Uterus (tissue), 4 donors: ENCODE data around the gene RNF114. TPM values are rescaled to one million over a fixed set of nuclear protein-coding genes. Genes with fewer than 3 reads are reported as not detected.

Experiments used
- DNase-seq, 2 donors: peaks; one replicate each; pipeline ENCODE4 v3.0.0-alpha.2; 2019 to 2020
- H3K27ac ChIP-seq, 2 donors: fragments of 200-600 bp; sonication (generic); 1 replicate in 1 of 2; 2 replicates in 1 of 2; pipeline ENCODE4 v1.5.1; 2016 to 2018
- H3K27me3 ChIP-seq, 2 donors: fragments of 200-600 bp; sonication (generic); one replicate each; pipeline ENCODE4 v1.5.1; 2018 to 2019; ENCODE audit warnings: control low read depth in 1 of 2
- H3K36me3 ChIP-seq, 2 donors: fragments of 200-600 bp; sonication (generic); one replicate each; pipeline ENCODE4 v1.5.1; 2019; ENCODE audit warnings: control low read depth in 1 of 2
- H3K4me1 ChIP-seq, 2 donors: fragments of 200-600 bp; sonication (generic); one replicate each; pipeline ENCODE4 v1.5.1; 2018 to 2019; ENCODE audit warnings: control low read depth in 1 of 2
- H3K4me3 ChIP-seq, 2 donors: fragments of 200-600 bp; sonication (generic); 1 replicate in 1 of 2; 2 replicates in 1 of 2; pipeline ENCODE4 v1.5.1; 2018 to 2019; ENCODE audit warnings: mild to moderate bottlenecking in 1 of 2
- H3K9me3 ChIP-seq, 2 donors: fragments of 200-600 bp; sonication (generic); one replicate each; pipeline ENCODE4 v1.5.1; 2019; ENCODE audit warnings: control low read depth in 1 of 2
- CTCF ChIP-seq, 4 experiments: fragments of 200-600 bp in 2 of 4; fragments of 450-650 bp in 2 of 4; sonication (generic) in 2 of 4; IDR thresholded peaks; one replicate each; pipeline ENCODE4 v1.5.1; 2016 to 2019; ENCODE audit warnings: antibody characterized with exemption in 4 of 4, mild to moderate bottlenecking in 2 of 4, moderate library complexity in 1 of 4
- POLR2A ChIP-seq, 2 donors: fragments of 450-650 bp; IDR thresholded peaks; one replicate each; pipeline ENCODE4 v1.6.1; 2016; ENCODE audit warnings: antibody characterized with exemption in 2 of 2, mild to moderate bottlenecking in 1 of 2, moderate library complexity in 1 of 2
- intact Hi-C: fragments of 100-400 bp; cut with DNase I; formaldehyde crosslinking; loops from one replicate; pipeline ENCODE4 v1.15.1; 2023; ENCODE audit warnings: low total_unique reads
- total RNA-seq, 4 donors: library from RNA; depleted of rRNA in 3 of 4; stranded (reverse); fragments of >200 nt in 3 of 4; gene quantifications; one replicate each; pipeline versions ENCODE4 v1.1.0 to v1.2.4, GENCODE V29; 2014 to 2023
- donor health status: DM: yes; HTN: yes; CAD: no.

Gene RNF114
- total RNA-seq, 4 donors from 2014 or later = 37.6 to 118 (median 88.0) TPM

DNA sequence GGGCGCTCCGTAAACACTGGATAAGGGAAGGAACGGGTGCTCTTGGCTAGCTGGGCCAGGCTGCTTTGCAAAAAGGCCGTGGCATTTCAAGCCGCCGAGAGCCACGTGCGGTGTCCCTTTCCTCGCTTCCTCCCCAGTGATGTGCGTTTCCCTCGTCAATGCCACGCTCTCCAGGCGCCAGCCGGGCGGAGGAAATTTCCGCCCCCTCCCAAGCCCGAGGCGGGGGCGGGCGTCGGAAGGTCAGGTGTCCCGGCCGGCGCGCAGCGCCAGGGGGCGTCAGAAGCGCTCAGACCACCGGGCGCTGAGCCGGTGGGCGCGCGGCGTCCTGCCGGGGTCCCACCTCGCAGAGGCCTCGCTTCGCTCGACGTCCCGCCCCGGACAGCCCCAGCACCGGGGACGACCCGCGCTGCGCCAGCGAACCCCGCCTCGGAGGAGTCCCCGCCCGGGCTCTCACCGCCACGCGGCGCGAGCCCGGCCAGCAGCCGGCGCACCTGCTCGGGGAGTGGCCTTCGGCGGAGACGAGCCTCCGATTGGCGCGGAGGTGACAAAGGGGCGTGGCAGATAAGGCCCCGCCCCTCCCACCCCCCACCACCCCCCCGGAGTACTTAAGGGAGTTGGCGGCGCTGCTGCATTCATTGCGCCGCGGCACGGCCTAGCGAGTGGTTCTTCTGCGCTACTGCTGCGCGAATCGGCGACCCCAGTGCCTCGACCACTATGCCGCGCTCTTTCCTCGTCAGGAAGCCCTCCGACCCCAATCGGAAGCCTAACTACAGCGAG is 46.3 kb downstream of the RNF114 start, which contains the start of gene SNAI1:
TSS of gene SNAI1 (plus strand) at position 635 of the 777 bp plus-strand sequence. CDS start at position 715, 80 bp downstream.
- DNase-seq = peak; percentile 72 to 77
- H3K27me3 ChIP-seq = no peaks in the 10 kb centered on the region
- peaks cover 0 to 15% of the 10 kb centered on the region in 2 donors for H3K4me1 ChIP-seq
- peak within 1 kb of the TSS; percentile 35 to 37 for H3K4me3 ChIP-seq
- no peaks in the 10 kb centered on the region for H3K9me3 ChIP-seq
- no peaks in the 10 kb centered on the region for H3K36me3 ChIP-seq
- intact Hi-C loops = loop anchor here (5.0 to 10.0 kb wide), 2 partner anchors 90 to 192 kb away; no protein-coding TSS in a partner anchor
- TF ChIP-seq POLR2A (IDR thresholded peaks at IDR 0.05) = peak; percentile 18 to 71
- TF ChIP-seq CTCF (IDR thresholded peaks at IDR 0.05) = peak in 3 of 4 experiments; percentile 52 to 75 (median 65)
- H3K27ac ChIP-seq = peak within 1 kb of the TSS; percentile 49 to 74

DNA sequence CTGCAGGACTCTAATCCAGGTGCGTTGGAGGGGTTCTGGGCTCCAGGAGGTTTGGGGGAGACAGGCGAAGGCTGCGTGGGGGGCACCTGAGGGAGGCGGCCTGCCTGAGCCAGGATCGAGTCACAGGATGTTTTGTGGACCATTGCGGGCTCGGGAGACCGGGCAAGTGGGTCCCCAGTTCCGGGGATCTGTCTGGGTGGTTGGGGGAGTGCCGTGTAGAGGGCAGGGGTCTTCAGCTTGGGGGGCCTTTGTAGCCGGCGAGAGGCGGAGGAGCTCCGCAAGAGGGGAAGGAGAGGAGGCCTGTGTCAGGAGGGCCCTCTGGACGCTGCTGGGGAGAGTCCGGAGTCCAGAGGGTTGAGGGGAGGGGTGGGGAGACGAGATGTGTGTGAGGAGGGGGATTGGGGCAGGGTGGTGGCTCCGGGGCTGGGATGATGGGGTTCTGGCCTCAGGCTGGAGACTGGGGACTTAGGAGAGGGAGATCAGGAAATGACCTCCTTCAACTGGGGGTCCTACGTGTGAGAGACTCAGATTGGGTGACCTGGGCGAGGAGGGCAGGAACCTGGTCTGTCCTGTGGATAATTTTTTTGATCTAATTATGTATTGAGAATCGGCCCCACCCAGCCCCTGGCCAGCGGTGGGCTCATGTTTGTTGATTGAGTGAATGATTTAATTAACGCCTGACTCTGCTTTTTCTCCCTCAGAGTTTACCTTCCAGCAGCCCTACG is 47.1 kb downstream of the RNF114 start:
- Histone ChIP-seq H3K9me3 (no peaks in the 10 kb centered on the region), H3K27me3 (no peaks in the 10 kb centered on the region), H3K4me3 (peak overlapping the region; percentile 35 to 37), H3K27ac (peak overlapping the region; percentile 44 to 74), H3K36me3 (no peaks in the 10 kb centered on the region), H3K4me1 (peaks cover 0 to 20% of the 10 kb centered on the region in 2 donors)
- intact Hi-C loops = loop anchor here (5.0 to 10.0 kb wide), 2 partner anchors 89 to 192 kb away; no protein-coding TSS in a partner anchor
- no peak for TF ChIP-seq POLR2A (IDR thresholded peaks at IDR 0.05)
- TF ChIP-seq CTCF (IDR thresholded peaks at IDR 0.05) = no peak
- DNase-seq = no peak

DNA sequence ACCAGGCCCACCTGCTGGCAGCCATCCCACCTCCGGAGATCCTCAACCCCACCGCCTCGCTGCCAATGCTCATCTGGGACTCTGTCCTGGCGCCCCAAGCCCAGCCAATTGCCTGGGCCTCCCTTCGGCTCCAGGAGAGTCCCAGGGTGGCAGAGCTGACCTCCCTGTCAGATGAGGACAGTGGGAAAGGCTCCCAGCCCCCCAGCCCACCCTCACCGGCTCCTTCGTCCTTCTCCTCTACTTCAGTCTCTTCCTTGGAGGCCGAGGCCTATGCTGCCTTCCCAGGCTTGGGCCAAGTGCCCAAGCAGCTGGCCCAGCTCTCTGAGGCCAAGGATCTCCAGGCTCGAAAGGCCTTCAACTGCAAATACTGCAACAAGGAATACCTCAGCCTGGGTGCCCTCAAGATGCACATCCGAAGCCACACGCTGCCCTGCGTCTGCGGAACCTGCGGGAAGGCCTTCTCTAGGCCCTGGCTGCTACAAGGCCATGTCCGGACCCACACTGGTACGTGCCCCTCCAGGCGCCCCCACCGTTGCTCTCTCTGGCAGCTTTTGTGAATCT is 47.7 kb downstream of the RNF114 start:
- intact Hi-C loops = loop anchor here (5.0 to 10.0 kb wide), 2 partner anchors 88 to 191 kb away; no protein-coding TSS in a partner anchor
- H3K9me3 ChIP-seq = no peaks in the 10 kb centered on the region
- no peaks in the 10 kb centered on the region for H3K27me3 ChIP-seq
- H3K36me3 ChIP-seq = no peaks in the 10 kb centered on the region
- H3K27ac ChIP-seq = peak overlapping the region; percentile 6 to 74
- DNase-seq = peak in 1 of 2 donors; percentile 39
- peaks cover 0 to 20% of the 10 kb centered on the region in 2 donors for H3K4me1 ChIP-seq
- H3K4me3 ChIP-seq = peak overlapping the region in 1 of 2 donors; percentile 7
- TF ChIP-seq POLR2A (IDR thresholded peaks at IDR 0.05) (no peak), CTCF (IDR thresholded peaks at IDR 0.05) (no peak)

GRCh38 chr20:49984426-49985153 is 48.4 kb downstream of the RNF114 start:
- H3K9me3 ChIP-seq = no peaks in the 10 kb centered on the region
- peak overlapping the region in 1 of 2 donors; percentile 7 for H3K4me3 ChIP-seq
- no peaks in the 10 kb centered on the region for H3K27me3 ChIP-seq
- peaks cover 0 to 20% of the 10 kb centered on the region in 2 donors for H3K4me1 ChIP-seq
- H3K36me3 ChIP-seq = no peaks in the 10 kb centered on the region
- intact Hi-C loops = loop anchor here (5.0 to 10.0 kb wide), 2 partner anchors 88 to 190 kb away; no protein-coding TSS in a partner anchor
- TF ChIP-seq POLR2A (IDR thresholded peaks at IDR 0.05) = no peak
- TF ChIP-seq CTCF (IDR thresholded peaks at IDR 0.05) = no peak
- peak overlapping the region; percentile 6 to 74 for H3K27ac ChIP-seq
- DNase-seq = no peak
